SK-N-SH (cell line): ENCODE data around the gene VWA5B1. TPM values are rescaled to one million over a fixed set of nuclear protein-coding genes. Genes with fewer than 3 reads are reported as not detected.

Experiments used
- CTCF ChIA-PET: fragments of 300-600, 350-600 bp; formaldehyde crosslinking; extraction: SDS; loops from one replicate; lab custom pipeline; 2021; lab: Yijun Ruan, JAX
- POLR2A ChIA-PET: fragments of 350-600 bp; sonication (Branson Sonifier 250); formaldehyde crosslinking; extraction: SDS; loops from one replicate; lab custom pipeline; 2020; ENCODE audit warnings: antibody characterized with exemption, inconsistent platforms; lab: Yijun Ruan, JAX
- DNase-seq: peaks from one replicate; pipeline ENCODE4 v3.0.0; 2012
- H2AFZ ChIP-seq: fragments of 200-600 bp; sonication (generic); 2 replicates; pipeline ENCODE4 v1.8.1; 2016; ENCODE audit warnings: antibody characterized with exemption, mild to moderate bottlenecking, low read depth
- H3F3A ChIP-seq: fragments of 200-600 bp; sonication (generic); replicated peaks from 2 replicates; pipeline ENCODE3; 2016; ENCODE audit warnings: antibody characterized with exemption, mild to moderate bottlenecking; ENCODE audit not compliant: insufficient read depth
- H3K27ac ChIP-seq, 2 experiments: fragments of 200-500 bp in 1 of 2; fragments of 200-600 bp in 1 of 2; sonication (Bioruptor generic) in 1 of 2; sonication (generic), shearing (Covaris generic) in 1 of 2; 2 replicates each; pipeline versions ENCODE4 v1.5.1 to v1.6.1; 2014 to 2016; ENCODE audit warnings: low read depth in 2 of 2, inconsistent platforms in 1 of 2, low read length in 1 of 2, mild to moderate bottlenecking in 1 of 2, mixed read lengths in 1 of 2
- H3K27me3 ChIP-seq: fragments of 200-600 bp; sonication (generic), shearing (Covaris generic); 2 replicates; pipeline ENCODE4 v1.6.1; 2016; ENCODE audit warnings: mixed run types; ENCODE audit not compliant: insufficient read depth
- H3K36me3 ChIP-seq, 2 experiments: fragments of 200-500 bp in 1 of 2; fragments of 200-600 bp in 1 of 2; sonication (Bioruptor generic) in 1 of 2; sonication (generic) in 1 of 2; replicated peaks in 1 of 2; 2 replicates each; pipeline versions ENCODE3 to v1.5.1; 2014 to 2016; ENCODE audit warnings: low read length in 1 of 2, mild to moderate bottlenecking in 1 of 2; ENCODE audit not compliant: insufficient read depth in 2 of 2, control insufficient read depth in 1 of 2
- H3K4me1 ChIP-seq, 2 experiments: fragments of 200-500 bp in 1 of 2; fragments of 200-600 bp in 1 of 2; sonication (Bioruptor generic) in 1 of 2; sonication (generic), shearing (Covaris generic) in 1 of 2; 2 replicates each; pipeline versions ENCODE4 v1.5.1 to v1.6.1; 2014 to 2016; ENCODE audit warnings: low read depth in 1 of 2, low read length in 1 of 2, mixed run types in 1 of 2; ENCODE audit not compliant: insufficient read depth in 2 of 2, control insufficient read depth in 1 of 2
- H3K4me2 ChIP-seq: fragments of 200-600 bp; sonication (generic), shearing (Covaris generic); 2 replicates; pipeline ENCODE4 v1.6.1; 2017; ENCODE audit warnings: mixed run types
- H3K4me3 ChIP-seq, 2 experiments: fragments of 200-500 bp in 1 of 2; fragments of 200-600 bp in 1 of 2; sonication (Bioruptor generic) in 1 of 2; sonication (generic), shearing (Covaris generic) in 1 of 2; 2 replicates each; pipeline versions ENCODE4 v1.5.1 to v1.8.1; 2014 to 2016; ENCODE audit warnings: low read depth in 2 of 2, inconsistent platforms in 1 of 2, low read length in 1 of 2, mild to moderate bottlenecking in 1 of 2, mixed read lengths in 1 of 2, moderate library complexity in 1 of 2
- H3K79me2 ChIP-seq: fragments of 200-600 bp; sonication (generic); 2 replicates; pipeline ENCODE4 v1.8.1; 2017; ENCODE audit warnings: mild to moderate bottlenecking; ENCODE audit not compliant: insufficient read depth
- H3K9ac ChIP-seq: fragments of 200-600 bp; sonication (generic); 2 replicates; pipeline ENCODE4 v1.6.1; 2017; ENCODE audit warnings: mixed run types
- H3K9me2 ChIP-seq: fragments of 200-600 bp; sonication (generic); 2 replicates; pipeline ENCODE4 v1.6.1; 2017; ENCODE audit warnings: mixed run types
- H3K9me3 ChIP-seq: fragments of 200-600 bp; sonication (generic); 2 replicates; pipeline ENCODE4 v1.6.1; 2017; ENCODE audit warnings: mixed run types, mild to moderate bottlenecking, moderate library complexity
- H4K20me1 ChIP-seq: fragments of 200-600 bp; sonication (generic); 2 replicates; pipeline ENCODE4 v1.6.1; 2017; ENCODE audit warnings: mild to moderate bottlenecking, mixed run types; ENCODE audit not compliant: insufficient read depth
- CHD2 ChIP-seq: fragments of 150-350 bp; IDR thresholded peaks from 2 replicates; pipeline ENCODE4 v1.6.1; 2018; ENCODE audit warnings: low read length; ENCODE audit not compliant: partially characterized antibody
- GABPA ChIP-seq: IDR thresholded peaks from 2 replicates; pipeline ENCODE4 v1.4.0; 2012; ENCODE audit warnings: low read depth, mild to moderate bottlenecking
- JUND ChIP-seq: IDR thresholded peaks from 2 replicates; pipeline ENCODE4 v1.4.0; 2012
- MEF2A ChIP-seq: IDR thresholded peaks from 2 replicates; pipeline ENCODE4 v1.4.0; 2012; ENCODE audit warnings: low read depth, borderline replicate concordance
- NRF1 ChIP-seq: IDR thresholded peaks from 2 replicates; pipeline ENCODE4 v1.6.1; 2012; ENCODE audit warnings: low read depth, mild to moderate bottlenecking, low read length
- RAD21 ChIP-seq: IDR thresholded peaks from 2 replicates; pipeline ENCODE4 v1.6.1; 2012; ENCODE audit warnings: mild to moderate bottlenecking, low read length
- RXRA ChIP-seq: IDR thresholded peaks from 2 replicates; pipeline ENCODE4 v1.4.0; 2012; ENCODE audit warnings: low read depth, mild to moderate bottlenecking, borderline replicate concordance
- SIN3A ChIP-seq: IDR thresholded peaks from 2 replicates; pipeline ENCODE4 v1.6.1; 2012; ENCODE audit warnings: low read depth, mild to moderate bottlenecking, low read length, moderate library complexity, borderline replicate concordance
- TAF1 ChIP-seq: IDR thresholded peaks from 2 replicates; pipeline ENCODE4 v1.6.1; 2012; ENCODE audit warnings: low read depth, mild to moderate bottlenecking, low read length, moderate library complexity, borderline replicate concordance
- WGBS: methylation state at CpG from one replicate; pipeline ENCODE4 v1.1.6; 2017; ENCODE audit warnings: low lambda C conversion rate; 5-methylcytosine and 5-hydroxymethylcytosine counted together
- polyA plus RNA-seq, 3 experiments: library from polyadenylated mRNA; depleted of rRNA; stranded (reverse); fragments of >200 nt; gene quantifications; 2 replicates each; pipeline ENCODE4 v1.2.3, GENCODE V29; 2012
- TF ChIP-seq, protein P1 (sequence below): IDR thresholded peaks from 2 replicates; pipeline ENCODE4 v1.6.1; 2012; ENCODE audit warnings: mild to moderate bottlenecking, low read depth, low read length, moderate library complexity
- TF ChIP-seq, protein P2 (sequence below): fragments of 200-600 bp; sonication (generic); IDR thresholded peaks from 2 replicates; pipeline ENCODE4 v1.6.1; 2017; ENCODE audit warnings: antibody characterized with exemption, mild to moderate bottlenecking, moderate library complexity
- TF ChIP-seq, protein P3 (sequence below): fragments of 150-350 bp; IDR thresholded peaks from 2 replicates; pipeline ENCODE4 v1.6.1; 2017; ENCODE audit warnings: antibody characterized with exemption, low read length, low read depth, borderline replicate concordance
- TF ChIP-seq, protein P4 (sequence below): IDR thresholded peaks from 2 replicates; pipeline ENCODE4 v1.4.0; 2012; ENCODE audit warnings: low read depth

Gene VWA5B1
- polyA plus RNA-seq, 1 of the 3 experiments (the other 2 are of a cell fraction): not detected

DNA sequence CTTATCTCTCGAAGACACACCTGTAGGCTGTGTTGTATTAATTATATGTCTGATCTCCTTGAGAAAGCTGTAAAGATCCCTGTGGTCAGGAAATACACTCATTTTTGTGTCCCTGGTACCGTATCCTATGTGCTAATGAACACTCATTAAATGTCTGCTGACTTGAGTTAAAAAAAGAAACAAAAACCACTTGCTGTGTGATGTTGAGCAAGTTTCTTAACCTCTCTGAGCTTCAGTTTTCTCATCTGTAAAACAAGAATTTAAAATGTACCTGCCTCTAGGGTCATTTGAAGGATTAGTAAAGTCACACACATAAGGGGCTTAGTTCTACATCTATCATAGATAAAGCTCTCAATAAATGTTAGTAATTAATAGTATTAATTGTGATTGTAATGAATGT lies 91.3 kb downstream of the VWA5B1 start:
- no peaks in the 10 kb centered on the region for H3K9me3 ChIP-seq
- DNase-seq: no peak
- ChIA-PET POLR2A (no interaction called here), CTCF (interaction anchor here (1.7 to 3.7 kb wide), 6 partner anchors 12 to 169 kb away, joined by 3 to 22 read pairs (median 8); no protein-coding TSS in a partner anchor)
- H3K36me3 ChIP-seq: no peaks in the 10 kb centered on the region
- WGBS: 60% methylated on average over 2 of the region's 2 CpGs
- no peak overlapping the region for H3K27ac ChIP-seq
- H3K79me2 ChIP-seq: no peaks in the 10 kb centered on the region
- no peaks in the 10 kb centered on the region for H3K9me2 ChIP-seq
- H3K4me3 ChIP-seq: no peak overlapping the region
- H3K4me2 ChIP-seq: no peak overlapping the region
- no peaks in the 10 kb centered on the region for H4K20me1 ChIP-seq
- H3K4me1 ChIP-seq: peaks cover 0 to 20% of the 10 kb centered on the region in 2 experiments; a peak in 1 of 4 replicates
- peaks cover 18% of the 10 kb centered on the region; the same call in 1 of the 2 replicates for H3K27me3 ChIP-seq
- peaks cover 6% of the 10 kb centered on the region for H3F3A ChIP-seq
- TF ChIP-seq CHD2 (no peak), SIN3A (no peak)
- no peak overlapping the region for H3K9ac ChIP-seq
- no peak overlapping the region for H2AFZ ChIP-seq

DNA sequence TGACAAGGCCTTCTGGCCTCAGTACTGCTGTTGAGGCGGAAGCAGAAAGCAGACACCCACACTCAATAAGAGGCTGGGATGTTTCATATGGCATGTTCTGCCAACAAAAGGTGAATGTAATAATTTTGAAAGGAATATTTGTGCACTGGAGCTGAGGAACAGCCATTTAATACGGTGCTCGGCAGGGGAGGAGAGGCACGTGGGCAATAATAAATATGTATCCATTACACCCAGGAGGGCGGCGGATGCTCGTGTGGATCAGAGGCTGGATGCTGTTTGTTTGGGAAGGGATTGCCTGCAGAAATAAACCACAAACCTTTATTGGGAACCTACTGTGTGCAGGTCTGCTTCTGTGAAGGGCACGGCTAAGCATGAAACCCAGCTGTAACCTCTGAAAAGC lies 92.0 kb downstream of the VWA5B1 start:
- ChIA-PET CTCF (interaction anchor here (1.4 to 2.8 kb wide), 6 partner anchors 11 to 170 kb away, joined by 3 to 12 read pairs (median 6); no protein-coding TSS in a partner anchor), POLR2A (no interaction called here)
- peaks cover 0 to 24% of the 10 kb centered on the region in 2 experiments; a peak in 1 of 4 replicates for H3K4me1 ChIP-seq
- 80% methylated on average over 8 of the region's 8 CpGs for WGBS
- no peaks in the 10 kb centered on the region for H3K9me3 ChIP-seq
- no peak overlapping the region for H3K9ac ChIP-seq
- H3K9me2 ChIP-seq: no peaks in the 10 kb centered on the region
- H3K27ac ChIP-seq: no peak overlapping the region
- no peak overlapping the region for H3K4me2 ChIP-seq
- no peak overlapping the region for H3K4me3 ChIP-seq
- peaks cover 19% of the 10 kb centered on the region; the same call in 1 of the 2 replicates for H3K27me3 ChIP-seq
- H4K20me1 ChIP-seq: no peaks in the 10 kb centered on the region
- H3K36me3 ChIP-seq: no peaks in the 10 kb centered on the region
- TF ChIP-seq JUND (no peak), RXRA (no peak), MEF2A (no peak), GABPA (no peak), NRF1 (no peak), TAF1 (no peak), RAD21 (no peak)
- TF ChIP-seq, protein P1, sequence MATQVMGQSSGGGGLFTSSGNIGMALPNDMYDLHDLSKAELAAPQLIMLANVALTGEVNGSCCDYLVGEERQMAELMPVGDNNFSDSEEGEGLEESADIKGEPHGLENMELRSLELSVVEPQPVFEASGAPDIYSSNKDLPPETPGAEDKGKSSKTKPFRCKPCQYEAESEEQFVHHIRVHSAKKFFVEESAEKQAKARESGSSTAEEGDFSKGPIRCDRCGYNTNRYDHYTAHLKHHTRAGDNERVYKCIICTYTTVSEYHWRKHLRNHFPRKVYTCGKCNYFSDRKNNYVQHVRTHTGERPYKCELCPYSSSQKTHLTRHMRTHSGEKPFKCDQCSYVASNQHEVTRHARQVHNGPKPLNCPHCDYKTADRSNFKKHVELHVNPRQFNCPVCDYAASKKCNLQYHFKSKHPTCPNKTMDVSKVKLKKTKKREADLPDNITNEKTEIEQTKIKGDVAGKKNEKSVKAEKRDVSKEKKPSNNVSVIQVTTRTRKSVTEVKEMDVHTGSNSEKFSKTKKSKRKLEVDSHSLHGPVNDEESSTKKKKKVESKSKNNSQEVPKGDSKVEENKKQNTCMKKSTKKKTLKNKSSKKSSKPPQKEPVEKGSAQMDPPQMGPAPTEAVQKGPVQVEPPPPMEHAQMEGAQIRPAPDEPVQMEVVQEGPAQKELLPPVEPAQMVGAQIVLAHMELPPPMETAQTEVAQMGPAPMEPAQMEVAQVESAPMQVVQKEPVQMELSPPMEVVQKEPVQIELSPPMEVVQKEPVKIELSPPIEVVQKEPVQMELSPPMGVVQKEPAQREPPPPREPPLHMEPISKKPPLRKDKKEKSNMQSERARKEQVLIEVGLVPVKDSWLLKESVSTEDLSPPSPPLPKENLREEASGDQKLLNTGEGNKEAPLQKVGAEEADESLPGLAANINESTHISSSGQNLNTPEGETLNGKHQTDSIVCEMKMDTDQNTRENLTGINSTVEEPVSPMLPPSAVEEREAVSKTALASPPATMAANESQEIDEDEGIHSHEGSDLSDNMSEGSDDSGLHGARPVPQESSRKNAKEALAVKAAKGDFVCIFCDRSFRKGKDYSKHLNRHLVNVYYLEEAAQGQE: no peak
- TF ChIP-seq, protein P2, sequence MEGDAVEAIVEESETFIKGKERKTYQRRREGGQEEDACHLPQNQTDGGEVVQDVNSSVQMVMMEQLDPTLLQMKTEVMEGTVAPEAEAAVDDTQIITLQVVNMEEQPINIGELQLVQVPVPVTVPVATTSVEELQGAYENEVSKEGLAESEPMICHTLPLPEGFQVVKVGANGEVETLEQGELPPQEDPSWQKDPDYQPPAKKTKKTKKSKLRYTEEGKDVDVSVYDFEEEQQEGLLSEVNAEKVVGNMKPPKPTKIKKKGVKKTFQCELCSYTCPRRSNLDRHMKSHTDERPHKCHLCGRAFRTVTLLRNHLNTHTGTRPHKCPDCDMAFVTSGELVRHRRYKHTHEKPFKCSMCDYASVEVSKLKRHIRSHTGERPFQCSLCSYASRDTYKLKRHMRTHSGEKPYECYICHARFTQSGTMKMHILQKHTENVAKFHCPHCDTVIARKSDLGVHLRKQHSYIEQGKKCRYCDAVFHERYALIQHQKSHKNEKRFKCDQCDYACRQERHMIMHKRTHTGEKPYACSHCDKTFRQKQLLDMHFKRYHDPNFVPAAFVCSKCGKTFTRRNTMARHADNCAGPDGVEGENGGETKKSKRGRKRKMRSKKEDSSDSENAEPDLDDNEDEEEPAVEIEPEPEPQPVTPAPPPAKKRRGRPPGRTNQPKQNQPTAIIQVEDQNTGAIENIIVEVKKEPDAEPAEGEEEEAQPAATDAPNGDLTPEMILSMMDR: no peak
- TF ChIP-seq, protein P3, sequence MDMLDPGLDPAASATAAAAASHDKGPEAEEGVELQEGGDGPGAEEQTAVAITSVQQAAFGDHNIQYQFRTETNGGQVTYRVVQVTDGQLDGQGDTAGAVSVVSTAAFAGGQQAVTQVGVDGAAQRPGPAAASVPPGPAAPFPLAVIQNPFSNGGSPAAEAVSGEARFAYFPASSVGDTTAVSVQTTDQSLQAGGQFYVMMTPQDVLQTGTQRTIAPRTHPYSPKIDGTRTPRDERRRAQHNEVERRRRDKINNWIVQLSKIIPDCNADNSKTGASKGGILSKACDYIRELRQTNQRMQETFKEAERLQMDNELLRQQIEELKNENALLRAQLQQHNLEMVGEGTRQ: no peak
- TF ChIP-seq, protein P4, sequence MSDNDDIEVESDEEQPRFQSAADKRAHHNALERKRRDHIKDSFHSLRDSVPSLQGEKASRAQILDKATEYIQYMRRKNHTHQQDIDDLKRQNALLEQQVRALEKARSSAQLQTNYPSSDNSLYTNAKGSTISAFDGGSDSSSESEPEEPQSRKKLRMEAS: no peak
- DNase-seq: no peak
- peaks cover 6% of the 10 kb centered on the region for H3F3A ChIP-seq
- H2AFZ ChIP-seq: no peak overlapping the region
- H3K79me2 ChIP-seq: no peaks in the 10 kb centered on the region
